ENCODE results near the gene HAUS1. TPM values are rescaled to one million over a fixed set of nuclear protein-coding genes. Genes with fewer than 3 reads are reported as not detected.

The HAUS1 gene
- total RNA-seq, 1 donor from 2014 or later: 23.5 TPM

GRCh38 chr18:46152808-46153617 is 48.8 kb downstream of the HAUS1 start:
- Histone ChIP-seq H2AFZ (ENCODE audit: low read depth, low read length) (peak overlapping the region; percentile 38), H3K9ac (ENCODE audit: low read length) (peak overlapping the region; percentile 42), H3K27ac (ENCODE audit: low read depth, low read length) (peak overlapping the region; percentile 23), H3K4me1 (ENCODE audit: insufficient read depth, low read length) (peaks cover 34% of the 10 kb centered on the region), H3K4me2 (ENCODE audit: low read length) (peak overlapping the region; percentile 76), H3K27me3 (ENCODE audit: insufficient read depth, low read length) (no peaks in the 10 kb centered on the region), H4K20me1 (ENCODE audit: insufficient read depth, low read length) (no peaks in the 10 kb centered on the region), H3K4me3 (ENCODE audit: insufficient read depth, low read depth, low read length) (no peak overlapping the region), H3K36me3 (ENCODE audit: insufficient read depth, low read length) (no peaks in the 10 kb centered on the region), H3K79me2 (ENCODE audit: insufficient read depth, low read length) (no peaks in the 10 kb centered on the region), H3K9me3 (ENCODE audit: insufficient read depth, low read depth, low read length) (no peaks in the 10 kb centered on the region)
- TF ChIP-seq CTCF (IDR thresholded peaks at IDR 0.05; ENCODE audit: insufficient read depth, low read depth, low read length) (no peak), EZH2 (IDR thresholded peaks at IDR 0.05; ENCODE audit: insufficient read depth, low read length) (no peak)
- H3K36me3 Mint-ChIP-seq (ENCODE audit: low read depth, unreplicated experiment): no peaks in the 10 kb centered on the region
- peak overlapping the region; percentile 69 for H3K27ac Mint-ChIP-seq (ENCODE audit: unreplicated experiment)
- H3K9me3 Mint-ChIP-seq (ENCODE audit: unreplicated experiment): no peaks in the 10 kb centered on the region
- H3K27me3 Mint-ChIP-seq (ENCODE audit: low read depth, unreplicated experiment): no peaks in the 10 kb centered on the region
- peaks cover 35% of the 10 kb centered on the region for H3K4me1 Mint-ChIP-seq (ENCODE audit: low read depth, unreplicated experiment)
- FAIRE-seq: no peak
- no peak overlapping the region for H3K4me3 Mint-ChIP-seq (ENCODE audit: unreplicated experiment)
- DNase-seq (ENCODE audit: low read depth): peak; percentile 27

- FAIRE-seq (peak; percentile 99), DNase-seq (ENCODE audit: low read depth) (peak; percentile 93)
- Histone ChIP-seq H3K4me1 (ENCODE audit: insufficient read depth, low read length) (peaks cover 34% of the 10 kb centered on the region), H3K9me3 (ENCODE audit: insufficient read depth, low read depth, low read length) (no peaks in the 10 kb centered on the region), H3K27ac (ENCODE audit: low read depth, low read length) (peak overlapping the region; percentile 61), H3K36me3 (ENCODE audit: insufficient read depth, low read length) (no peaks in the 10 kb centered on the region), H3K4me3 (ENCODE audit: insufficient read depth, low read depth, low read length) (peak overlapping the region; percentile 6), H3K79me2 (ENCODE audit: insufficient read depth, low read length) (no peaks in the 10 kb centered on the region), H3K4me2 (ENCODE audit: low read length) (peak overlapping the region; percentile 62), H3K27me3 (ENCODE audit: insufficient read depth, low read length) (no peaks in the 10 kb centered on the region), H3K9ac (ENCODE audit: low read length) (peak overlapping the region; percentile 24), H4K20me1 (ENCODE audit: insufficient read depth, low read length) (no peaks in the 10 kb centered on the region), H2AFZ (ENCODE audit: low read depth, low read length) (peak overlapping the region; percentile 28)
- no peak for TF ChIP-seq CTCF (IDR thresholded peaks at IDR 0.05; ENCODE audit: insufficient read depth, low read depth, low read length)
- no peak for TF ChIP-seq EZH2 (IDR thresholded peaks at IDR 0.05; ENCODE audit: insufficient read depth, low read length)
- Mint-ChIP-seq H3K4me3 (ENCODE audit: unreplicated experiment) (peak overlapping the region; percentile 21), H3K36me3 (ENCODE audit: low read depth, unreplicated experiment) (no peaks in the 10 kb centered on the region), H3K27ac (ENCODE audit: unreplicated experiment) (peak overlapping the region; percentile 89), H3K27me3 (ENCODE audit: low read depth, unreplicated experiment) (no peaks in the 10 kb centered on the region), H3K9me3 (ENCODE audit: unreplicated experiment) (no peaks in the 10 kb centered on the region), H3K4me1 (ENCODE audit: low read depth, unreplicated experiment) (peaks cover 34% of the 10 kb centered on the region)
Measured at GRCh38 chr18:46155641-46156051, 51.5 kb downstream of the HAUS1 start.
